Calu3 (cell line): ENCODE data around the gene SLC22A1. TPM values are rescaled to one million over a fixed set of nuclear protein-coding genes. Genes with fewer than 3 reads are reported as not detected.
"Not testable (repeated sequence)": the region's sequence is repeated elsewhere in the genome, so short reads cannot be mapped to it uniquely, and the experiment has no call there.

Source experiments
- BruUV-seq: library from RNA; stranded (reverse); fragments of 400-500 nt; replicated peaks from 2 replicates; lab custom pipeline; 2021; lab: Mats Ljungman, UMichigan
- CTCF ChIA-PET: fragments of 300-600 bp; sonication (Branson Sonifier 250); formaldehyde crosslinking; loops from one replicate; lab custom pipeline; 2022; ENCODE audit warnings: antibody characterized with exemption; lab: Charles Lee
- DNase-seq: peaks from one replicate; pipeline ENCODE4 v3.0.0; 2022
- H3K27ac Mint-ChIP-seq: one replicate; pipeline ENCODE4 v1.8.0; 2022; ENCODE audit warnings: mixed read lengths; ENCODE audit not compliant: unreplicated experiment
- H3K27me3 Mint-ChIP-seq: one replicate; pipeline ENCODE4 v1.8.0; 2022; ENCODE audit warnings: mixed read lengths; ENCODE audit not compliant: unreplicated experiment
- H3K36me3 Mint-ChIP-seq: one replicate; pipeline ENCODE4 v1.8.0; 2022; ENCODE audit warnings: mild to moderate bottlenecking, moderate library complexity, mixed read lengths; ENCODE audit not compliant: insufficient read depth, unreplicated experiment
- H3K4me1 Mint-ChIP-seq: one replicate; pipeline ENCODE4 v1.8.0; 2022; ENCODE audit warnings: mild to moderate bottlenecking, low read depth, mixed read lengths; ENCODE audit not compliant: unreplicated experiment
- H3K4me3 Mint-ChIP-seq: one replicate; pipeline ENCODE4 v1.8.0; 2022; ENCODE audit warnings: mild to moderate bottlenecking, low read depth, moderate library complexity, mixed read lengths; ENCODE audit not compliant: unreplicated experiment
- H3K9me3 Mint-ChIP-seq: one replicate; pipeline ENCODE4 v1.8.0; 2022; ENCODE audit warnings: low read depth, mixed read lengths; ENCODE audit not compliant: unreplicated experiment
- CTCF ChIP-seq: fragments of 200-600 bp; IDR thresholded peaks from one replicate; pipeline ENCODE4 v1.8.0; 2022; ENCODE audit warnings: antibody characterized with exemption; ENCODE audit not compliant: unreplicated experiment
- intact Hi-C: fragments of 100-400 bp; cut with micrococcal nuclease; formaldehyde crosslinking; loops from one replicate; pipeline ENCODE4 v1.10.0; 2022; ENCODE audit not compliant: unreplicated experiment
- total RNA-seq: library from RNA; stranded (reverse); gene quantifications from 2 replicates; pipeline ENCODE4 v1.2.3, GENCODE V29; 2022

The SLC22A1 gene
- total RNA-seq, 1 experiment from 2014 or later, result 5.0 TPM

- no peak for TF ChIP-seq CTCF
- BruUV-seq, result no TSS peak
Measured at GRCh38 chr6:160112628-160113299, 8.9 kb upstream of the SLC22A1 start.

GRCh38 chr6:160114536-160114935 lies 7.1 kb upstream of the SLC22A1 start:
- BruUV-seq, DNase-seq, H3K4me3 Mint-ChIP-seq, H3K36me3 Mint-ChIP-seq, H3K27ac Mint-ChIP-seq, H3K4me1 Mint-ChIP-seq, H3K27me3 Mint-ChIP-seq, CTCF ChIA-PET, H3K9me3 Mint-ChIP-seq, intact Hi-C loops: not testable (repeated sequence)

More at GRCh38 chr6:160112628-160113299, 8.9 kb upstream of the SLC22A1 start:
- DNase-seq, result no peak
- intact Hi-C loops, result no loop called here
- peaks cover 11% of the 10 kb centered on the region for H3K36me3 Mint-ChIP-seq
- H3K27me3 Mint-ChIP-seq, result no peaks in the 10 kb centered on the region
- no peaks in the 10 kb centered on the region for H3K4me1 Mint-ChIP-seq
- no peak overlapping the region for H3K27ac Mint-ChIP-seq
- CTCF ChIA-PET, result no interaction called here
- no peak overlapping the region for H3K4me3 Mint-ChIP-seq
- H3K9me3 Mint-ChIP-seq, result peaks cover 2% of the 10 kb centered on the region

GRCh38 chr6:160115421-160115820 lies 6.2 kb upstream of the SLC22A1 start:
- Mint-ChIP-seq H3K4me3 (no peak overlapping the region), H3K27me3 (no peaks in the 10 kb centered on the region), H3K27ac (no peak overlapping the region), H3K4me1 (no peaks in the 10 kb centered on the region), H3K36me3 (peaks cover 8% of the 10 kb centered on the region), H3K9me3 (peaks cover 3% of the 10 kb centered on the region)
- DNase-seq, result no peak
- intact Hi-C loops, result no loop called here
- no TSS peak for BruUV-seq
- CTCF ChIA-PET, result no interaction called here
- TF ChIP-seq CTCF, result no peak

- no peak overlapping the region for H3K27ac Mint-ChIP-seq
- H3K9me3 Mint-ChIP-seq, result peaks cover 3% of the 10 kb centered on the region
- CTCF ChIA-PET, result no interaction called here
- DNase-seq, result no peak
- H3K4me3 Mint-ChIP-seq, result no peak overlapping the region
- no TSS peak for BruUV-seq
- intact Hi-C loops, result no loop called here
- no peaks in the 10 kb centered on the region for H3K4me1 Mint-ChIP-seq
- peaks cover 4% of the 10 kb centered on the region for H3K36me3 Mint-ChIP-seq
- no peak for TF ChIP-seq CTCF
- no peaks in the 10 kb centered on the region for H3K27me3 Mint-ChIP-seq
Measured at GRCh38 chr6:160116411-160116810, 5.2 kb upstream of the SLC22A1 start.

GRCh38 chr6:160117137-160117536 lies 4.5 kb upstream of the SLC22A1 start:
- H3K9me3 Mint-ChIP-seq, result peaks cover 3% of the 10 kb centered on the region
- no peaks in the 10 kb centered on the region for H3K4me1 Mint-ChIP-seq
- H3K4me3 Mint-ChIP-seq, result no peak overlapping the region
- CTCF ChIA-PET, result no interaction called here
- peaks cover 4% of the 10 kb centered on the region for H3K36me3 Mint-ChIP-seq
- no peak overlapping the region for H3K27ac Mint-ChIP-seq
- no TSS peak for BruUV-seq
- no peaks in the 10 kb centered on the region for H3K27me3 Mint-ChIP-seq
- no peak for TF ChIP-seq CTCF
- intact Hi-C loops, result no loop called here
- DNase-seq, result no peak
